OCI-LY3 (cell line): ENCODE results near the gene IRF9.

Experiments
- CTCF ChIP-seq: fragments of 200-600, 300-600 bp; sonication (generic); IDR thresholded peaks from 2 replicates; pipeline ENCODE4 v1.5.1; 2014; ENCODE audit warnings: antibody characterized with exemption, low read length, low read depth
- EZH2phosphoT487 ChIP-seq: fragments of 200-600 bp; shearing (Covaris generic); IDR thresholded peaks from 2 replicates; pipeline ENCODE4 v1.6.1; 2018; ENCODE audit warnings: antibody characterized with exemption, mixed run types, low read depth

- no peak for TF ChIP-seq CTCF
- TF ChIP-seq EZH2phosphoT487: no peak
Measured at GRCh38 chr14:24185741-24186140, 24.7 kb downstream of the IRF9 start.
